Adrenal gland (tissue), 5 donors: ENCODE results near the gene TPRG1L.

Source experiments
- POLR2A ChIP-seq, 2 donors: fragments of 450-650 bp; IDR thresholded peaks; one replicate each; pipeline ENCODE4 v1.6.1; 2017; ENCODE audit warnings: antibody characterized with exemption in 2 of 2, mild to moderate bottlenecking in 2 of 2, moderate library complexity in 1 of 2
- TF ChIP-seq, protein P1 (sequence below), 6 experiments: fragments of 450-650 bp in 4 of 6; fragments of 200-600 bp in 2 of 6; sonication (generic) in 1 of 6; IDR thresholded peaks; 1 replicate in 5 of 6; 2 replicates in 1 of 6; pipeline versions ENCODE4 v1.5.1 to v1.8.0; 2016 to 2021; ENCODE audit warnings: antibody characterized with exemption in 6 of 6, mild to moderate bottlenecking in 2 of 6, moderate library complexity in 1 of 6
- donor health status: DM: no; HTN: no; CAD: no.

GRCh38 chr1:3668585-3669300 is 43.9 kb downstream of the TPRG1L start:
- TF ChIP-seq POLR2A (IDR thresholded peaks at IDR 0.05): no peak
- TF ChIP-seq, protein P1, sequence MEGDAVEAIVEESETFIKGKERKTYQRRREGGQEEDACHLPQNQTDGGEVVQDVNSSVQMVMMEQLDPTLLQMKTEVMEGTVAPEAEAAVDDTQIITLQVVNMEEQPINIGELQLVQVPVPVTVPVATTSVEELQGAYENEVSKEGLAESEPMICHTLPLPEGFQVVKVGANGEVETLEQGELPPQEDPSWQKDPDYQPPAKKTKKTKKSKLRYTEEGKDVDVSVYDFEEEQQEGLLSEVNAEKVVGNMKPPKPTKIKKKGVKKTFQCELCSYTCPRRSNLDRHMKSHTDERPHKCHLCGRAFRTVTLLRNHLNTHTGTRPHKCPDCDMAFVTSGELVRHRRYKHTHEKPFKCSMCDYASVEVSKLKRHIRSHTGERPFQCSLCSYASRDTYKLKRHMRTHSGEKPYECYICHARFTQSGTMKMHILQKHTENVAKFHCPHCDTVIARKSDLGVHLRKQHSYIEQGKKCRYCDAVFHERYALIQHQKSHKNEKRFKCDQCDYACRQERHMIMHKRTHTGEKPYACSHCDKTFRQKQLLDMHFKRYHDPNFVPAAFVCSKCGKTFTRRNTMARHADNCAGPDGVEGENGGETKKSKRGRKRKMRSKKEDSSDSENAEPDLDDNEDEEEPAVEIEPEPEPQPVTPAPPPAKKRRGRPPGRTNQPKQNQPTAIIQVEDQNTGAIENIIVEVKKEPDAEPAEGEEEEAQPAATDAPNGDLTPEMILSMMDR (IDR thresholded peaks at IDR 0.05): no peak
